GM23248 (cell line): ENCODE measurements around the gene MTNR1A. TPM values are rescaled to one million over a fixed set of nuclear protein-coding genes. Genes with fewer than 3 reads are reported as not detected.

Source experiments
- DNase-seq: peaks from one replicate; pipeline ENCODE4 v3.0.0-alpha.2; 2015
- H2AFZ ChIP-seq: fragments of 200-600 bp; sonication (generic); 2 replicates; pipeline ENCODE4 v1.6.1; 2016; ENCODE audit warnings: antibody characterized with exemption
- H3F3A ChIP-seq: fragments of 200-600 bp; sonication (generic); 2 replicates; pipeline ENCODE4 v1.6.1; 2016; ENCODE audit warnings: mild to moderate bottlenecking, antibody characterized with exemption, mixed run types; ENCODE audit not compliant: insufficient read depth
- H3K27ac ChIP-seq: fragments of 200-600 bp; sonication (generic); 2 replicates; pipeline ENCODE4 v1.5.1; 2016; ENCODE audit warnings: mild to moderate bottlenecking
- H3K27me3 ChIP-seq: fragments of 200-600 bp; sonication (generic); replicated peaks from 2 replicates; pipeline ENCODE4 v1.6.1; 2016; ENCODE audit warnings: mild to moderate bottlenecking; ENCODE audit not compliant: insufficient read depth
- H3K36me3 ChIP-seq: fragments of 200-600 bp; sonication (generic); 2 replicates; pipeline ENCODE4 v1.6.1; 2016; ENCODE audit warnings: low read depth, mild to moderate bottlenecking
- H3K4me1 ChIP-seq: fragments of 200-600 bp; sonication (generic); 2 replicates; pipeline ENCODE4 v1.6.1; 2016; ENCODE audit warnings: mild to moderate bottlenecking; ENCODE audit not compliant: insufficient read depth
- H3K4me2 ChIP-seq: fragments of 200-600 bp; sonication (generic); one replicate; pipeline ENCODE4 v1.6.1; 2016; ENCODE audit warnings: mild to moderate bottlenecking; ENCODE audit not compliant: unreplicated experiment
- H3K4me3 ChIP-seq: fragments of 200-600 bp; sonication (generic); 2 replicates; pipeline ENCODE4 v1.5.1; 2016; ENCODE audit warnings: mild to moderate bottlenecking
- H3K79me2 ChIP-seq: fragments of 200-600 bp; sonication (generic); 2 replicates; pipeline ENCODE4 v1.6.1; 2016; ENCODE audit warnings: mild to moderate bottlenecking; ENCODE audit not compliant: insufficient read depth
- H3K9ac ChIP-seq: fragments of 200-600 bp; sonication (generic); 2 replicates; pipeline ENCODE4 v1.6.1; 2016; ENCODE audit warnings: mild to moderate bottlenecking
- H3K9me2 ChIP-seq: fragments of 200-600 bp; sonication (generic); 2 replicates; pipeline ENCODE4 v1.6.1; 2016; ENCODE audit warnings: mixed run types, mild to moderate bottlenecking, moderate library complexity; ENCODE audit not compliant: insufficient read depth
- H3K9me3 ChIP-seq: fragments of 200-600 bp; sonication (generic); one replicate; pipeline ENCODE4 v1.6.1; 2017; ENCODE audit warnings: low read depth
- H4K20me1 ChIP-seq: fragments of 200-600 bp; sonication (generic); 2 replicates; pipeline ENCODE4 v1.6.0; 2016; ENCODE audit not compliant: insufficient read depth
- EZH2 ChIP-seq: fragments of 200-600 bp; sonication (generic); IDR thresholded peaks from 2 replicates; pipeline ENCODE4 v1.6.1; 2018; ENCODE audit warnings: antibody characterized with exemption, mild to moderate bottlenecking; ENCODE audit not compliant: insufficient read depth, poor library complexity, severe bottlenecking
- EZH2phosphoT487 ChIP-seq: fragments of 200-600 bp; sonication (generic); IDR thresholded peaks from 2 replicates; pipeline ENCODE4 v1.6.1; 2018; ENCODE audit warnings: antibody characterized with exemption, moderate library complexity, mild to moderate bottlenecking, low read depth; ENCODE audit not compliant: insufficient read depth
- WGBS, 2 experiments: methylation state at CpG; one replicate each; pipeline ENCODE4 v1.1.6; 2015 to 2017; ENCODE audit warnings: low lambda C conversion rate in 2 of 2, low coverage in 1 of 2; ENCODE audit errors: missing lambda C conversion rate in 2 of 2; 5-methylcytosine and 5-hydroxymethylcytosine counted together
- in situ Hi-C: fragments of 300-500 bp; cut with MboI; formaldehyde crosslinking; loops from 2 replicates; pipeline ENCODE4 v1.15.0; 2020
- polyA plus RNA-seq: library from polyadenylated mRNA; unstranded; fragments of >200 nt; fragmentation: Nextera tagmentation; extraction: Ambion mirVana; gene quantifications from 2 replicates; pipeline ENCODE4 v1.2.1, GENCODE V29; 2016
- total RNA-seq: library from RNA; depleted of rRNA; stranded (reverse); fragments of >200 nt; shearing (Covaris generic); gene quantifications from 2 replicates; pipeline ENCODE4 v1.2.3, GENCODE V29; 2014

Gene MTNR1A
- total and polyA plus RNA-seq, 2 experiments from 2014 or later = not detected

- peaks cover 60% of the 10 kb centered on the region for H3K36me3 ChIP-seq
- no peaks in the 10 kb centered on the region for H3K27me3 ChIP-seq
- 0 out of 2 replicates have a peak, but pooled peaks cover 2% of the 10 kb centered on the region for H3F3A ChIP-seq
- no peak overlapping the region for H2AFZ ChIP-seq
- no peak overlapping the region for H3K4me2 ChIP-seq
- H3K79me2 ChIP-seq = 0 out of 2 replicates have a peak, but pooled peaks cover 15% of the 10 kb centered on the region
- H4K20me1 ChIP-seq = no peaks in the 10 kb centered on the region
- TF ChIP-seq EZH2phosphoT487 (no peak), EZH2 (no peak)
- H3K27ac ChIP-seq = no peak overlapping the region
- no peak overlapping the region for H3K4me3 ChIP-seq
- 73 to 75% methylated on average over 13 of the region's 13 CpGs for WGBS, 2 experiments
- no peaks in the 10 kb centered on the region for H3K9me2 ChIP-seq
- no peak for DNase-seq
- no peaks in the 10 kb centered on the region for H3K4me1 ChIP-seq
- H3K9me3 ChIP-seq = no peaks in the 10 kb centered on the region
- in situ Hi-C loops = no loop called here
- H3K9ac ChIP-seq = no peak overlapping the region
These were observed 37.7 kb upstream of the MTNR1A start for GRCh38 chr4:186592966-186593586.

GRCh38 chr4:186592445-186592844 lies 37.1 kb upstream of the MTNR1A start:
- WGBS, 2 experiments = 96 to 97% methylated on average over 8 of the region's 8 CpGs
- H3K4me3 ChIP-seq = no peak overlapping the region
- H4K20me1 ChIP-seq = no peaks in the 10 kb centered on the region
- H3F3A ChIP-seq = 0 out of 2 replicates have a peak, but pooled peaks cover 6% of the 10 kb centered on the region
- H3K9me3 ChIP-seq = no peaks in the 10 kb centered on the region
- no peak overlapping the region for H2AFZ ChIP-seq
- H3K4me2 ChIP-seq = no peak overlapping the region
- no peaks in the 10 kb centered on the region for H3K4me1 ChIP-seq
- in situ Hi-C loops = no loop called here
- H3K9me2 ChIP-seq = no peaks in the 10 kb centered on the region
- 0 out of 2 replicates have a peak, but pooled peaks cover 9% of the 10 kb centered on the region for H3K79me2 ChIP-seq
- peaks cover 59% of the 10 kb centered on the region for H3K36me3 ChIP-seq
- H3K9ac ChIP-seq = no peak overlapping the region
- DNase-seq = no peak
- H3K27ac ChIP-seq = no peak overlapping the region
- no peaks in the 10 kb centered on the region for H3K27me3 ChIP-seq
- TF ChIP-seq EZH2 (no peak), EZH2phosphoT487 (no peak)

DNA sequence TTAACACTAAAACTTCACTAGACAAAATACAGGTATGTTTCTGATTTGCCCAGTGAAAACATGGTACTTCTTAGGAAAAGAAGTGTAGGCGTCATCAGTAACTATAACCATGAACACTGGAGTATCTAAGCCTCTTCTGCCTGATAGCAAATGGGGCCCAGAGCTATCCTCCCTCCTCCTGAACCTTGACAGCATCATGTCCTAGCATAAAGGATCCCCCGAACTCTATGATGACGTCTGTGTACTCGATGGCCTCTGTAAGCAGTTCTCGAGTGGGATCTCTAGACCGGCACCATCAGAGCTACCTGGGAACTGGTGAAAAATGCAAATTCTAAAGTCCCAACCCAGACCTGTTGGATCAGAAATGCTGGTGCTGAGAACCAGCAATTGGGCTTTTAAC lies 36.3 kb upstream of the MTNR1A start:
- Histone ChIP-seq H3K9me2 (no peaks in the 10 kb centered on the region), H3K27me3 (no peaks in the 10 kb centered on the region), H3F3A (0 out of 2 replicates have a peak, but pooled peaks cover 6% of the 10 kb centered on the region), H3K9me3 (no peaks in the 10 kb centered on the region), H3K4me2 (no peak overlapping the region), H3K4me3 (no peak overlapping the region), H2AFZ (no peak overlapping the region), H4K20me1 (no peaks in the 10 kb centered on the region), H3K27ac (no peak overlapping the region), H3K36me3 (peaks cover 57% of the 10 kb centered on the region), H3K4me1 (no peaks in the 10 kb centered on the region), H3K79me2 (0 out of 2 replicates have a peak, but pooled peaks cover 11% of the 10 kb centered on the region), H3K9ac (no peak overlapping the region)
- no peak for DNase-seq
- 86 to 88% methylated on average over 6 of the region's 6 CpGs for WGBS, 2 experiments
- in situ Hi-C loops = no loop called here
- no peak for TF ChIP-seq EZH2
- no peak for TF ChIP-seq EZH2phosphoT487

DNA sequence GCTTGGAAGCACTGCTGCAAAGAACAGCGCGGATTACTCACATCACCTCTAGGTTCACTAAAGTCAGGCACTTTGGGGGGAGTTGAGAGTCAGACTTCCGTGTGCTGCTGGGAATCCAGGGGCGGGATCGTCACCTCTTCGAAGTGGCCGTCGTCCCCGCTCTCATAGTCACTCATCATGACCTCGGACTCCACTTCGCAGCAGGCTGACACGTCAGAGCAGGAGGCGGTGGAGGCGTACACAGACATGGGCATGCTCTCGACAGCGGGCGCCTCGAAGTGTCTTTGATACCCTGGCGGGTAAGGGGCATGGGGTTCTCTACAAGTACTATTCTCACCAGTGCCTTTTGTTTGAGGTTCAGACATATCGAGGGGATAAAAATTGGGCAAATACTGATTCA lies 33.1 kb upstream of the MTNR1A start:
- TF ChIP-seq EZH2phosphoT487 (no peak), EZH2 (no peak)
- H3K9ac ChIP-seq = no peak overlapping the region
- WGBS, 2 experiments = 94 to 98% methylated on average over 20 of the region's 20 CpGs
- H3K9me2 ChIP-seq = no peaks in the 10 kb centered on the region
- no peaks in the 10 kb centered on the region for H3K9me3 ChIP-seq
- in situ Hi-C loops = loop anchor here (10.0 kb wide), 1 partner anchor 294 kb away; no protein-coding TSS in a partner anchor
- no peak overlapping the region for H3K27ac ChIP-seq
- no peak for DNase-seq
- H3K4me2 ChIP-seq = no peak overlapping the region
- H2AFZ ChIP-seq = no peak overlapping the region
- 0 out of 2 replicates have a peak, but pooled peaks cover 6% of the 10 kb centered on the region for H3F3A ChIP-seq
- peaks cover 42% of the 10 kb centered on the region for H3K36me3 ChIP-seq
- H4K20me1 ChIP-seq = no peaks in the 10 kb centered on the region
- peaks cover 28% of the 10 kb centered on the region; the same call in 1 of the 2 replicates for H3K79me2 ChIP-seq
- H3K4me1 ChIP-seq = no peaks in the 10 kb centered on the region
- H3K27me3 ChIP-seq = no peaks in the 10 kb centered on the region
- H3K4me3 ChIP-seq = no peak overlapping the region
